ENCODE results near the gene CMIP.

GRCh38 chr16:81616321-81617020, 171.9 kb downstream of the CMIP start:
- TF ChIP-seq BHLHE40 (IDR thresholded peaks at IDR 0.05; ENCODE audit: borderline replicate concordance) (no peak), FOXM1 (IDR thresholded peaks at IDR 0.05; ENCODE audit: borderline replicate concordance) (no peak)
